ENCODE measurements around the gene DUSP16.

- TF ChIP-seq POLR2A (IDR thresholded peaks at IDR 0.05) (no peak), CTCF (IDR thresholded peaks at IDR 0.05) (no peak)
Measured at GRCh38 chr12:12592930-12593329, 30.3 kb upstream of the DUSP16 start.
